ENCODE data around the gene PIBF1.

GRCh38 chr13:73057284-73058063, 275.5 kb downstream of the PIBF1 start:
- TF ChIP-seq CTCF (IDR thresholded peaks at IDR 0.05; ENCODE audit: borderline replicate concordance, extremely low read depth, low read length, poor library complexity, severe bottlenecking) (no peak), EZH2 (IDR thresholded peaks at IDR 0.05; ENCODE audit: borderline replicate concordance, low read depth, low read length, severe bottlenecking) (no peak)

Measured in DND-41 (cell line).